Left cardiac atrium (tissue), 4 donors: ENCODE results near the gene GALNT9. TPM values are rescaled to one million over a fixed set of nuclear protein-coding genes. Genes with fewer than 3 reads are reported as not detected.
A peak's percentile ranks its signal among the peaks of the same experiment; 100 is the strongest.
"Not testable (repeated sequence)": the region's sequence is repeated elsewhere in the genome, so short reads cannot be mapped to it uniquely, and the experiment has no call there.

Experiments used
- ATAC-seq, 2 donors: fragments of 200-7000 bp; cut with Tn5 transposase; one replicate each; pipeline ENCODE4 v1.9.1; 2020; ENCODE audit warnings: mild to moderate bottlenecking in 2 of 2, moderate library complexity in 2 of 2
- DNase-seq: peaks from one replicate; pipeline ENCODE4 v3.0.0-alpha.2; 2020
- intact Hi-C, 2 donors: fragments of 100-400 bp; cut with DNase I; formaldehyde crosslinking; loops; one replicate each; pipeline versions ENCODE4 v1.14.1 to v1.15.1; 2022 to 2023
- total RNA-seq, 2 donors: library from RNA; stranded (reverse); fragmentation: NEBNext Ultra II Directional; extraction: Animal tissue kit (Norgen Biotek cat#: 25700); gene quantifications; one replicate each; pipeline ENCODE4 v1.2.1, GENCODE V29; 2021
- donor health status: DM: no; HTN: yes; CAD: no.
- donor health status: DM: no; HTN: yes; CAD: no; lungs with severe emphysema.
- donor health status: DM: yes; HTN: yes; CAD: no.
- donor health status: Dilated cardiomyopathy.

GALNT9 gene
- total RNA-seq, 2 donors from 2014 or later = 2.6 to 2.7 TPM

DNA sequence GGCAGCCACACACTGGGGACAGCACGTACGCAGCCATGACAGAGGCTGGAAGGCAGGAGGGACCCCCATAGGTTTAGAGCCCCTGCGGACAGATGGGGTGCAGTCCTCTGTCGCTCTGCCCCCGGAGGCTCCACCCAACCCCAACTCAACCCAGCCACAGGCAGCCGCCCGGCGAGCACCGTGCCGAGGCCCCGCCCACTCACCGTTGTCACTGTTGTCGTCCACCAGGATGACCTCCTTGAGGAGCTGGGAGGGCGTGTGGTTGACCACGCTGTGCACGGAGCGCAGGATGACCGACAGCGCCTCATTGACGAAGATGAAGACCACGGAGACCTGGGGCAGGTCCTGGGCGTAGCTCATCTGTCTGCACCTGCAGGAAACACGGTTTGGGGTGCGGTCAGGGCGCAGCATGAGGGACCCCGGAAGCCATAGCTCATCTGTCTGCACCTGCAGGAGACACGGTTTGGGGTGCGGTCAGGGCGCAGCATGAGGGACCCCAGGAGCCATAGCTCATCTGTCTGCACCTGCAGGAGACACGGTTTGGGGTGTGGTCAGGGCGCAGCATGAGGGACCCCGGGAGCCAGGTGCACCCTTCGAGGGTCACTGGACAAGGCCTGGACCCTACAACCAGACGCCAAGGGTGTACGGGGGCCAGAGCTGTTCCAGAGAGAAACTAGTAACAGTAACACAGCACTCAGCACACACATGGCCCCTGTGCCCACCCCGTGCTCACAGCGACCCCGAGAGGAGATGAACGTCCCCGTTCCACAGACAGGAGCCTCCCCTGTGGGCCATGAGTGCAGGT is 66.9 kb downstream of the GALNT9 start:
- no peak for DNase-seq
- intact Hi-C loops = no loop called here
- ATAC-seq = no peak

DNA sequence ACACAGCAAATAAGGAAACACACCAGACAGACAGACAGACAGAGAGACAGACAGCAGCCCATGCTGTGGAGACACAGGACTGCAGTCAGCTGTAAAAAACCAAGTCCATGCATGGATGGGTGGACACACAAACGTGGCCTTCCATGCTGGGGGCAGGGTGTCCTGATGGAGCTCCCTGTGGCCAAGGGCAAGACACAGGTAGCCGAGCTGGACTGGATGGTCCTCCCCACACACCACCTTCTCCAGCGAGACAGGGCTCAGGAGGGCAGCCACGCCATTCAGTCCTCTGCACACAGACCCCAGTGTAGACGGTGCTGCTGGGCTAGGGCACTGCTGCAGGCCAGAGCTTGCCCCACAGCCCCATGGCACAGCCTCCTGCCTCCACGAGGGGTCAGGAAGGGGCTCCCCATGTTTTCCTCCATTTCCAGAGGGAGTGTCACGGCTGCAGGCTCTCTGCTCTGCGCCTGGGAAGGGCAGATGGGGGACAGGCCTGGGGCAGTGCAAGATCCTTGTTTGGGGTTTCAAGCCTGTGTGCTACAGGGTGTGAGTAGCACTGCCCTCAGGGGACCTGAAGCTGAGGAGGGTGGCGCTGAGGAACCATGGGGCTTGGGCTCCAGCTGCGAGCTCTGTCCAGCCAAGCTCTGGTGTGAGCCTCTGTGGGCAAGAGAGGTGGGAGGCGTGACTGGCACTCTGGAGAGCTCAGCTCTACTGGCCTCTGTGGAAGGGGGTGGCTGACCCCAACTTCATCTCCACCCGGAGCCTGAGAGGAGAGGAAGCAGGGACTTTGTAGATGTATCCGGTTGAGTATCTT is 67.9 kb downstream of the GALNT9 start:
- DNase-seq (no peak), ATAC-seq (no peak)
- intact Hi-C loops = no loop called here

DNA sequence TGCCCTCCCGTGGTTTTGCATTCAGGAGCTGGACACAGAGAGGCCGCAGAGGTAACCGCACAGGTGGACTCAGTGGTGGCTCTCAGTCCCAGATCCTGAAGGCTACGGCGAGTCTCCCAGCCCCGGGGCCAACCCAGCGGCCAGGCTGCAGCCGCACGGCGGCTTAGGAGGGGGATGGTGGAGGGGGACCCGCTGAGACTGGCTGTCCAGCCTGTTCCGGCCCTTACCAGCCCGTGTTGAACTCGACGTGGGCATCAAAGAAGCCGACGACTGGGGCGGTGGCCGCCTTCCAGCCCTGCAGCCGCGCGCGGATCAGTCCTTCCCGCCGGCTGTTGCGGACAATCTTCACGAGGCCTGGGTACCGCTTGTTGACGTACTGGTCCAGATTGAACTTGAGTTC is 68.7 kb downstream of the GALNT9 start:
- intact Hi-C loops = no loop called here
- DNase-seq (no peak), ATAC-seq (no peak)

DNA sequence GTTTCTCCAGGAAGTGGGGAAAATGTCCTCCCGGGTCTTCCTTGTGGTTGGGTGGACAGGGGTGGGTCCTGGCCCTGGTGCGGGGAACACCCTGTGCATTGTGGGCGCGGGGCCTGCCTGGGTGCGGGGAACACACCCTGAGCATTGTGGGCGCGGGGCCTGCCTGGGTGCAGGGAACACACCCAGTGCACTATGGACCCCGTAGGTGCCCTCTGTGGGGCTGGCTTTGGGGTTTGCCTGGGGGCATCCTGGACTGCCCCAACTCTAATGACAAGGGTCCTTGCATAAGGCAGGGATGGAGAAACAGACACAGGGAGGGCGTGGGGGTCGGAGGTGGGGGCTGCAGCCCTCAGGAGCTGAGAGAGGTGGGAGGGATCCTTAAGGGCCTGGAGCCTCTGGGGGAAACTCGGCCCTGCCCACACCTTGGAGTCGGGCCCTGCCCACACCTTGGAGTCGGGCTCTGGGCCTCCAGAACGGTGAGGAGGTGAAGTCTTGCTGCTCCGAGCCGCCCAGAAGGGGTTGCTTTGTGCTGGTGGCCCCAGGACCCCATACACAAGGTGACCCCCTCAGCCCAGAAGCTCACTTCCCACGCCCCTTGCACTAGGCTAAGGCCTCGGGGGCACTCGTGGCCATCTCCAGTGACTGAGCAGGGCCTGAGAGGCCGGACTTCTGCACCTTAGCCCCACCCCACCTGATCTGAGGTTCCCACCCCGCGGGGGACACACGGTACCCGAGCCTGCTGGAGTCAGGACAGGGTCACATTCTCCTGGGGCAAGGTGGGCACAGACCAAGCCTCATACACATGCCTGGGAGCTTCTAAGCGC is 69.3 kb downstream of the GALNT9 start:
- intact Hi-C loops = no loop called here
- ATAC-seq = no peak
- no peak for DNase-seq

DNA sequence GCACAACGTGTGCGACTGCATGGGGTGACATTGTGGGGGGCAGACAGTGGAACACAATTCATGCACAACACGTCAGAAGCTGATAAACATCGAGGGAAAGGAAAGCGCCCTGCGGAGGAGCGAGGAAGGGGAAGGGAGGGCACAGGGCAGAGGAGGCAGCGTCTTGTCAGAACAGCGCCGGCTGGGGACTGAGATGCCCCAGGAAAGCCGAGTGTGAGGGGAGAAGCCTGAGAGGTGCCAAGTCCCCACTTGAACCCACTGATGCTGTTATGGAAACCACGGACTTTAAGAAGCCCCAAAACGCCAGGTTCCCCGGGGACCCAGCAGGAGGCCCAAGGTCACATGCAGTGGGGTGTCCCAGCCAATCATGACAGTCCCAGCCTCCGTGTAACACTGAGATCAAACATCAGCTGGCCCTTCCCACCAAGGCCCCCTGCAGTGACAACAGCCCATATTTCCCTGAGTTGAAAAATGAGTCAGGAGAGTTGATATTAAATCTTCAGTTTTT is 70.0 kb downstream of the GALNT9 start:
- ATAC-seq (no peak), DNase-seq (no peak)
- intact Hi-C loops = no loop called here

DNA sequence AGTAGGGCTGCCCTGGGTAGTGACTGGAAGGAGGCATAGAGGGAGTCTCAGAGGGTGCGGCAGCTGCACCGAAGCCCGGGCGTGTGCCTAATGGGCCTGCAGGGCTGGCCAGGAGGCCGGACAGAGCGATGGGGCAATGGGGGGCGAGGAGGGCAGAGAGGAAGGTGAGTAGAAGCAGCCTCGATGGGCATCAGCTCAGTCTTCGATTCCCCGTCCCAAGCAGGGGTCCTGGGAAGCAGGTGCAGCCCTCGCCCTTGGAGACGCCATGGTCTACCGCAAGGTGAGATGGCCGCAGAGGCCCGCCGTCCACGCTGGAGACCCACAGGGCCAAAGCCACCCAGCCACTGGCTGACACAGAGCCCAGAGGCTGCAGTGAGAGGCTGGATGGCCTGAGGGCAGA is 70.8 kb downstream of the GALNT9 start:
- intact Hi-C loops = no loop called here
- ATAC-seq = no peak
- DNase-seq = no peak

DNA sequence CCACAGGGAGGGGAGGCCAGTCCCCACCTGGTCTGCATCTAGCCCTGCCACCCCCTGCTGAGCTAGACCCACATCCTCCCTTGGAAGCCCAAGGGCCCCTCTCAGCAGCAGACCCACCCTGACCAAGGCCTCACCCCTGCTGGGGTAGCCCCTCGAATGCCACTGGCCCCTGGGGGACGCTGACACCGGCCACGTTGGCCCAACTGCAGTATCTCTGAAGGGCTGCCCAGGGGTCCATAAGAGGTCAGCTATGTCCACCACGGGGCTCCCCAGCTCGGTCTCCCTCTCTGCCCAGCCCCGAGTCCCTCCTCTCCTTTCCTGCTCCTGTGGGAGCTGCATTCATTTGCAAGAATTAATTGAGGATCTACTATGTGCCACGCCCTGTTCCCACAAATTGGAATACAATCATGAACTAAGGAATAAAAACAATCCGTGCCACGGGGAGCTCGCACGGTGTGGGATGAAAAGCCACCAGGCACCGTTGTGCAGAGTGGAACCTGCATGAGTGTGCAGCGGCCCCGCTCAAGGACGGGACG is 71.4 kb downstream of the GALNT9 start:
- DNase-seq (no peak), ATAC-seq (no peak)
- intact Hi-C loops = no loop called here

DNA sequence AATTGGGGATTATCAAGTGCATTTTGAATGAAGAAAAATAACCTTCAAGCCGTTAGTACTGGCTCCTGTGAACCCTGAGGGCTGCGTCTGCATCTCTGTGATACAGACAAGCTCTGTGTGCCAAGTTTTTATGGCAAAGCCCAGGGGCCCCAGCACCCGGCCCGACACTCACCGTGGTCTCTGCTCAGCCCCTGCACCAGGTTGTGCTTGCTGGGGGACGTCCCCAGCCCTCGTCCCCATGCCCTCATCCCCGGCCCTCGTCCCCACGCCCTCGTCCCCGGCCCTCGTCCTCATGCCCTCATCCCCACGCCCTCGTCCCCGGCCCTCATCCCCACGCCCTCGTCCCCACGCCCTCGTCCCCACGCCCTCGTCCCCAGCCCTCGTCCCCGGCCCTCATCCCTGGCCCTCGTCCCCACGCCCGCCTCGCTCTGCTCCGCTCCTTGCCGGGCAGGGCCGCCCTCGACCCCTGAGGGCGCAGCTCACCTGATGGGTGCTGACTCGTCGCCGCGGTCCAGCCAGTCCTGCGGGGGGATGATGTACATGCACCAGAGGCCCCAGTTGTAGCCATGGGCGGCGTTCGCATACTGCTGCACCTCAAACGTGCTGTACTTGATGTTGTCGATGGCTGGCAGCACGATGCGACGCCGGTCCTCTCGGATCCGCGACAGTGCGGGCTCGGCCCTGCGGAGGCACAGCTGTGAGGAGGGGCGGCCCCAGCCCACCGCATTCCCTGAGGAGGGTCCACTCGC is 72.0 kb downstream of the GALNT9 start:
- DNase-seq (peak; percentile 2), ATAC-seq (peak in 1 of 2 donors; percentile 12)
- intact Hi-C loops = no loop called here

DNA sequence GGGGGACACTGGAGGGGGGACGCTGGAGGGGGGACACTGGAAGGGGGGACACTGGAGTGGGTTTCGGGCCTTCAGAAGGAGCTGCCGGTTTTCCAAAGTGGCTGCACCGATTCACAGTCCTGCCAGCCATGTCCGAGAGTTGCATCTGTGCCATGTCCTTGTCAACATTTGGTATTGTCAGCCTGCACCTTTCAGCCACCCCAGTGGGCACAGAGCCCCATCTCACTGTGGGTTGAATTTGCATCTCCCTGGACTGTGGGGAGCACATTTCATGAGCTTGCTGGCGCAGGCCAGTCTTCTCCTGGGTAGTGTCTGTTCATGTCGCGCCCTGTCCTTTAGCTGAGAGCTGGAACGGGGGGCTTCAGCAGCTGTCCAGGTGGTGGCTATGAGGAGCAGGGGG is 72.7 kb downstream of the GALNT9 start:
- ATAC-seq (no peak), DNase-seq (no peak)
- intact Hi-C loops = no loop called here

DNA sequence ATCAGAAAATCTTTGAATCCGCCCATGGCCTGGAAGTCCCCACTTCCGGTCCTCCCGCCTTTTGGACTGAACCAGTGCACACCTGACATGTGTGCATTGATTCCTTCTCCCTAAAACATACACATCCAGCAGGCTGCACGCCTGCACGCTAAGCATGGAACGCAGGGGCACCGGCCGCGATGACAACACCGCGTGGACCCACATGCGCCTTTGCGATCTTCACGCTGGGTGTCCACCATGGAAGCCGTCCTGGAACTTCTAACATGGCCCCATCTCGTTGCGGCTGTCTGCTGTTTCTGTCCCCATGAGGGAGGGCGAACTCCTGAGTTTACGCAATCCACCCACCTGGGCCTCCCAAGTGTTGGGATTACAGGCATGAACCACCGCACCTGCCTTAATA is 73.7 kb downstream of the GALNT9 start:
- intact Hi-C loops = no loop called here
- no peak for ATAC-seq
- peak; percentile 4 for DNase-seq

DNA sequence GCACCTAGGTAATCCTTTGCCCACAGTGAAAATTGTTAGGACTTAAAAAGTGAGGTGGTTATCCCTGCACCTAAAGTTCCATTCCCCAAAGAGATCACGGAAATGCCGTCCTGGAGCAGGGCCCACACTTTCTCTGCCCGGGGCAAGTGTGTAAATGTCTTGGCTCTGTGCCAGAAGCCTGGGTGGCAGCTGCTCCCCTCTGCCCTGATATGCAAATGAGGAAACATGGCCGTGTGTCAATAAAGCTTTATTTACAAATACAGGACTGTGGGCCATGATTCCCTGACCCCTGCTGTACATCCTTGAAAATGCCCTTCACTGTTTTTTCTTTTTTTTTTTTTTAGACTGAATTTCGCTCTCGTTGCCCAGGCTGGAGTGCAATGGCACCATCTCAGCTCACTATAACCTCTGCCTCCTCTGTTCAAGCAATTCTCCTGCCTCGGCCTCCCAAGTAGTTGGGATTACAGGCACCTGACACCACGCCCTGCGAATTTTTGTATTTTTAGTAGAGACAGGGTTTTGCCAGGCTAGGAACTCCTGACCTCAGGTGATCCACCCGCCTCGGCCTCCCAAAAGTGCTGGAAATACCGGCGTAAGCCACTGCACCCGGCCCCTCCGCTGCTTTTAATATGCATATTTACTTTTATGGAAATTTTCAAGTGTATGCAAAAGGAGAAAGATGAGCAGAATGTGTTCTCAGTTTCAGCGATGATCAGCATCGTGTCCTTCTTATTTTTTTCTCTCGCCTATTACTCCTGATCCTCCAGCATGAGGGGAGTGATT is 75.5 kb downstream of the GALNT9 start:
- DNase-seq (peak; percentile 6), ATAC-seq (no peak)
- intact Hi-C loops = no loop called here

DNA sequence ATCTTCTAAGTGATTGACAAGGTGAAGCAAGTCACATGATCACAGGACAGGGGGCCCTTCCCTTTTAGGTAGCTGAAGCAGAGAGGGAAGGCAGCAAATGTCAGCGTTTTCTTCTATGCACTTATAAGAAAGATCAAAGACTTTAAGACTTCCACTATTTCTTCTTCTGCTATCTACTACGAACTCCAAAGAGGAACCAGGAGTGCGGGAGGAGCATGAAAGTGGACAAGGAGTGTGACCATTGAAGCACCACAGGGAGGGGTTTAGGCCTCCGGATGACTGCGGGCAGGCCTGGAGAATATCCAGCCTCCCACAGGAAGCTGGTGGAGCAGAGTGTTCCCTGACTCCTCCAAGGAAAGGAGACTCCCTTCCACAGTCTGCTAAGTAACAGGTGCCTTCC is 76.4 kb downstream of the GALNT9 start:
- ATAC-seq, intact Hi-C loops: not testable (repeated sequence)
- peak; percentile 3 for DNase-seq

DNA sequence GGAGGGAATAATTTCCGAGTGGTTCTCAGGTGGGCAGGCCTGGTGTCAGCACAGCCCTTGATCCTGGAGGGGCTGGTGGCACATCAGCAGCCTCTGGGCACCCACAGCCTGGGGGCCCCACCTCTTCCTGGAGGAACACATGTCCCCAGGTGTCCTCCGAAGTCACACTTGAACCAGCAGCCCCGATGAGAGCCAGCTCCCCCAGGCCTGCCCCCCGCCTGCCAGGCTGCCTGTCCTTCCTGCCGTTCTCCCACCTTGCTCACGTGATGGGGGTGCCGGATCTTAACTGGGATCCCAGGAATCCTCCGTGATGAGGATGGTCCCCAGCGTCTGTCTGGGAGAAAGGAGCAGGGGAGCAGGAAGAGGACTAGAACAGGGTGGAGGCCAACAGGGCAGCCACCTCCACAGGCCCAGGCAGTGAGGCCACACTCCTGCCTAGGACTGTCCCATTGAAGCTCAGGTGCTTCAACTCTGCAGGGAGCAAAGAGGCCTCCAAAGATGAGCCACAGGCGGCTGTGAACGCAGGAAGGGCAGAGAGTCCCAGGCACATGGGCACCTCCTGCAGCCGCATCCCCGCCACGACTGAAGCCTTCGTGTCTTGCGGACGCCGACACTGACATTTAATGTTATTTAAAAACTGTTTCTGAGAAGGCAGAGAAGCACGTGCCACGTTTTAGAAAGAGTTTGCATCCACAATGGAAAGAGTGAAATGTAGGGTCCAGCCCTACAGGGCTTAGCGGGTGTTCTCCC is 77.5 kb downstream of the GALNT9 start:
- intact Hi-C loops = no loop called here
- ATAC-seq (no peak), DNase-seq (no peak)

DNA sequence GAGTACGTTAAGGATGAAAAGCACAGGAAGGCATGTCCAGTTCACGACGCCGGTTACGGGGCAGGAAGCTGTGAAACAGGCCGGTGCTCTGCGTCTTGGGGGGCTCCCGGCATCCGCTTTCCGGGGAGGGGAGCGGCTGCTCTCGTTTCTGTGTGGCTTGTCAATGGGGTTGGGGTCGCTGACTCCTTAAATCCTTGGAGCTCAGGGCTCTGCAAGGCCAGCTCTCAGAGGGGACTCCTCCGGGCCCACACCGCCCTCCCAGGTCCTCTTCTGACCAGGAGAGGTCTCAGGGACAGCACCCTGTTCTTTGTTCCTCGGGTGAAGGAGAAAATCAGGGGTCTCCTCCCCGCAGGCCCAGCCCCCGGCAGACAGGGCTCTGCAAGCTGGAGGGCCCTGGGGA is 78.1 kb downstream of the GALNT9 start:
- intact Hi-C loops = no loop called here
- ATAC-seq = no peak
- DNase-seq = no peak

DNA sequence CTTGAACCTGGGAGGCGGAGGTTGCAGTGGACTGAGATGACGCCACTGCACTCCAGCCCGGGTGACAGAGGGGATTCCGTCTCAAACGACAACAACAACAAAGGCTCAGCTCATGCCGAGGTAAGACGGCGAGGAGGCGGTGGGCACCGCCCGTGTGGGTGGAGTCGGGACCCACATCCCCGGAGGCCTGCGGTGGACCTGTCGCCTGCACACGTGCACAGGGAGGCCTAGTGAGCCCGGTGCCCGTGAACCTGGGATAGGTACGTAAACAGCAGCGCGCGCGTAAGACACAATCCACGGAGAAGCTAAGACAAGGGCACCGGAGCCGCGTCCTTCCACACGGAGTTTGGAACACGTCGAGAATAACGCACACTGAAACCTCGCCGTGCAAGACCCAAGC is 78.7 kb downstream of the GALNT9 start:
- no peak for DNase-seq
- intact Hi-C loops = no loop called here
- ATAC-seq = no peak

DNA sequence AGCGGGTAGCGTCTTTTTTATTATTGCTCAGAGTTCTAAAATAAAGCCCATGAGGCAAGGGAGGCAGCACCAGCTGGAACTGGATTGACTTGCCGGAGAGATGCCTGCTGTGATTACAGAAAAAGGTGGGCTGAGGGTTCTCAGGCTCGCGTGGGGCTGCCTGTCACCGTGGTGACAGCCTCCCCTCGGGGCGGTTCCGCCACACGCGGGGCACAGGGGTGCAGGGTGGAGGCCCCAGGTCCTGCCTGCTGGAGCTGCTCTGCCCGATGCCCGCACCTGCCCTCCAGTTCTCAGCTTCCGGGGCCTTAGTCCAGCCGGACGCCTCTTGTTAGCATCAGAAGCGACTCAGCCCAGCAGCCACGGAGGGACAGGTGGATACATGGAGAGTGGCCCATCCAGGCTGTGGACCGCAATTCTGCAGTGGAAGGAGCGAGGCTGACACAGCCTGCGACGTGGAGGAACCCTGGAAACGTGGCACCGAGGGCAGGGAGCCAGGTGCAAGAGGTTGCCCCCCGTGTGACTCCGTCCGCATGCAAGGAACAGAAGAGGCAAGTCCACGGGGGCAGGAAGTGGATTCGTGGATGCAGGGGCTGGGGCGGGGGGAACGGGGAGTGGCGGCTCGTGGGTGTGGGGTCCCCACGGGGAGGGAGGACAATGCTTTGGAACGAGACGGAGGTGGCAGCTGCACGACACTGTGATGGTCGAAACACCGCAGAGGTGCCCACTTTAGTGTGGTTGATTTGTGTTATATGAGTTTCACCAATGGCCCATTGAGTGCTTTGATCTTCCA is 79.5 kb downstream of the GALNT9 start:
- intact Hi-C loops = no loop called here
- DNase-seq (no peak), ATAC-seq (no peak)
